ENCODE data around the gene DNAJC21.

The DNAJC21 gene

DNA sequence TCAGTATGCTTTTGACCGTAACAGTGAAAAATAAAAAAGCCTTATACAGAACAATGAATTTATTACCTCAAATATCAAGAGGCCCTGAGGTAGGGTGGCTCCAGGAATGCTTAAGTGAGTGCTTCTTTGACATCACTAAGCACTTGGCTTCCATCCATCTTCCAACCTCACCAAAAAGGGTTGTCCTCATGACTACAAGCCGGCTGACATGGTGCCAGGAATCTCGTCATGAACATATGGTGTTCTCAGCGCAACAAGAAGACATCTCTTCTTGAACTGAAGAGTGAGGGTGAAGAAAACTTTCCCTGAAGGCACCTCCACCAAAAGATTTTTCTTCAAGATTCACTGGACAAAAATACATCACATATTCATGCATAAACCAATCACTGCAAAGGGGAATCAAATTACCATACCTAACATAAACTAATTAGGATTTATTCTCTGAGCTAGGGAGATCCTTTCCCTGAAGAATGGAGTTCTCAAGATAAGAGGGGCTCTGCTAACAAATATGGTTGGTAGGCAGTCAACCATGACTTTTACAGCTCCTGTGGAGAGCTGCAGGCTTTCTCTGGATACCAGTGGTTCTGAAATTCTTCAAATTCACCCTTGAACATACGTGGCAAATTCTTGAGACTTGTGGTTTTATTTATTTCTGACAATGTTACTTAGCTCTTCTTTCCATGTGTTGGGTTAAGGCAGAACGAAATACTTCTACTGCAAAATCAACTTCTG lies 68.9 kb downstream of the DNAJC21 start:
- Histone ChIP-seq H3K27me3 (ENCODE audit: control insufficient read depth in 5 of 5, insufficient read depth in 4 of 5, low read length in 5 of 5) (peaks cover 0 to 5% (median 0%) of the 10 kb centered on the region in 5 donors), H3K4me3 (ENCODE audit: low read depth in 1 of 5, low read length in 5 of 5) (no peak overlapping the region), H3K36me3 (ENCODE audit: control insufficient read depth in 5 of 5, insufficient read depth in 5 of 5, low read length in 5 of 5) (no peaks in the 10 kb centered on the region), H3K9ac (ENCODE audit: low read length in 5 of 5) (no peak overlapping the region), H3K27ac (ENCODE audit: low read depth, low read length) (no peak overlapping the region), H3K9me3 (ENCODE audit: control insufficient read depth in 5 of 5, low read length in 5 of 5) (no peaks in the 10 kb centered on the region), H3K4me1 (ENCODE audit: control insufficient read depth in 5 of 5, insufficient read depth in 5 of 5, low read length in 5 of 5) (no peaks in the 10 kb centered on the region)

DNA sequence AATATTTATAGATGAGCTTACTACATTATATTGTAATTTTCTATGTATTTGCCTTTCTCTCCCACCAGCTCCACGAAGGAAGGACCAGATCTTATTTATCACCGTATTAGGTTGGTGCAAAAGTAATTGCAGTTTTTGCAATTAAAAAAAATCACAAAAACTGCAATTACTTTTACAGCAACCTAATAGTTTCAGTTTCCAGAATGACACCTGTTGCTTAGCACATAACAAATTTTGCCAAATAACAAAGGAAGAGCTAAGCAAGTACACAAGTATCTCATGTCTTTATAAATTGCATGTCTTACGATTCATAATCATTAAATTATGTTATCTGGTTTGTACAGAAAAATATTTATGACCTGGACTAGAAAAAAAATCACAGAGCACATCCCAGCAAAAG lies 72.5 kb downstream of the DNAJC21 start:
- Histone ChIP-seq H3K36me3 (ENCODE audit: control insufficient read depth in 5 of 5, insufficient read depth in 5 of 5, low read length in 5 of 5) (no peaks in the 10 kb centered on the region), H3K9ac (ENCODE audit: low read length in 5 of 5) (no peak overlapping the region), H3K4me1 (ENCODE audit: control insufficient read depth in 5 of 5, insufficient read depth in 5 of 5, low read length in 5 of 5) (no peaks in the 10 kb centered on the region), H3K27ac (ENCODE audit: low read depth, low read length) (no peak overlapping the region), H3K27me3 (ENCODE audit: control insufficient read depth in 5 of 5, insufficient read depth in 4 of 5, low read length in 5 of 5) (peaks cover 0 to 10% (median 0%) of the 10 kb centered on the region in 5 donors), H3K9me3 (ENCODE audit: control insufficient read depth in 5 of 5, low read length in 5 of 5) (no peaks in the 10 kb centered on the region), H3K4me3 (ENCODE audit: low read depth in 1 of 5, low read length in 5 of 5) (no peak overlapping the region)

DNA sequence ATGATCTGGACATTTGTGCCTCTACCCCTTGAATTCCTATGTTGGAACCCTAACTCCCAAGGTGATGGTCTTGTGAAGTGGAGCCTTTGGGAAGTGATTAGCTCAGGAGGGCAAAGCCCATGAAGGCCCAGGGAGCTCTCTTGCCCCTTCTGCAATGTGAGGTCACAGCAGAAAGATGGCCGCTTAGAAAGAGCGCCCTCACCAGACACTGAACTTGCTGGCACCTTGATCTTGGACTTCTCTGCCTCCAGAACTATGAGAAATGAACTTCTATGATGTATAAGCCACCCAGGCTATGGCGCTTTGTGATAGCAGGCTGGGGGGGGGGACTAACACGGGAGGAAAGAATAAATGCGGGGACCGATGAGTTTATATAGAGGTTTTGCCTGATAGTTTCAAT lies 73.1 kb downstream of the DNAJC21 start:
- Histone ChIP-seq H3K9me3 (ENCODE audit: control insufficient read depth in 5 of 5, low read length in 5 of 5) (no peaks in the 10 kb centered on the region), H3K4me3 (ENCODE audit: low read depth in 1 of 5, low read length in 5 of 5) (no peak overlapping the region), H3K36me3 (ENCODE audit: control insufficient read depth in 5 of 5, insufficient read depth in 5 of 5, low read length in 5 of 5) (no peaks in the 10 kb centered on the region), H3K27ac (ENCODE audit: low read depth, low read length) (no peak overlapping the region), H3K4me1 (ENCODE audit: control insufficient read depth in 5 of 5, insufficient read depth in 5 of 5, low read length in 5 of 5) (no peaks in the 10 kb centered on the region), H3K9ac (ENCODE audit: low read length in 5 of 5) (no peak overlapping the region), H3K27me3 (ENCODE audit: control insufficient read depth in 5 of 5, insufficient read depth in 4 of 5, low read length in 5 of 5) (peaks cover 0 to 12% (median 3%) of the 10 kb centered on the region in 5 donors)

DNA sequence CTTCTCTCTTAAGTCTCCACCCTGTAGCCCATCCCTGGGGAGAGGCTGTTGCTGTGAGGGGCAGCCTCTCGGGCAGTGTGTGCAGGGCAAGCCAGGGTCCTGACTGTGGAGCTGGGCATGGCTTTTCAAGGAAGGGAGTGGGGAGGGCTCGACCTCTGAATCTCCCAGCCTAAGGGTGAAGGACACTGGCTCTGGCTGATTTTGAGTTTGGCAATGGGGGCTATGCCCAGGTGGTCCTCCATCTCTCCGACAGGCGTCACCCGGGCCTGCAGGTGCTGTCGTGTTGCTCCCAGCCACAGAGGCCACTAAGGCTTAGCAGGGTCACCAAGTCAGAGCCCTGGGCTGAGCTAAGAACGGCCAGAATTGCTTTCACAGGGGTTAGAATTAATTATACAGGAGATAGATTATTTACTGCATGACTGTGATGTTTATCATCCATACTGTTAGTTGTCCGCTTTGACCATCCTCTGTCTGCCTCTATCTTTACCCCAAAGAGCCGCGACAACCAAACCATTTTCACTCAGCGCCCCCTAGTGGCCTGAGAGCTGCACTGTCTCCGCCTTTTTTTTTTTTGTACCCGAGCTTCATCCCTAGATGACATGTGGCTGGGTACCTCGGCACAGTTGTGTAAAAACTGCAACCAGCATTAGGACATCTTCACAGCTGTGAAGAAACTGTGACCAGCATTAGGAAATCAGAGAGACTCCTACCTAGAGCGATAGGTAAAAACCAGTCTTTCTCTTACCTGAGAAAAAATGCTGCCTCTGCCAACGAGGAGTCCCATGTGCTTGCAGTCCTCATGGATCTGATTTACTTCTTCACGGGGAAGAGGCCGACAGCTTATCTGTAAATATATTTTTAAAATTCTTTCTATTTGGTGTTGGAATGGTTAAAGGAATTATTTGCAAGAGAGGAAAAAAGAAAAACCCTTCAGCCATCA lies 73.9 kb downstream of the DNAJC21 start:
- Histone ChIP-seq H3K4me1 (ENCODE audit: control insufficient read depth in 5 of 5, insufficient read depth in 5 of 5, low read length in 5 of 5) (no peaks in the 10 kb centered on the region), H3K36me3 (ENCODE audit: control insufficient read depth in 5 of 5, insufficient read depth in 5 of 5, low read length in 5 of 5) (no peaks in the 10 kb centered on the region), H3K9me3 (ENCODE audit: control insufficient read depth in 5 of 5, low read length in 5 of 5) (no peaks in the 10 kb centered on the region), H3K27me3 (ENCODE audit: control insufficient read depth in 5 of 5, insufficient read depth in 4 of 5, low read length in 5 of 5) (peaks cover 0 to 13% (median 3%) of the 10 kb centered on the region in 5 donors), H3K4me3 (ENCODE audit: low read depth in 1 of 5, low read length in 5 of 5) (no peak overlapping the region), H3K27ac (ENCODE audit: low read depth, low read length) (no peak overlapping the region), H3K9ac (ENCODE audit: low read length in 5 of 5) (no peak overlapping the region)

DNA sequence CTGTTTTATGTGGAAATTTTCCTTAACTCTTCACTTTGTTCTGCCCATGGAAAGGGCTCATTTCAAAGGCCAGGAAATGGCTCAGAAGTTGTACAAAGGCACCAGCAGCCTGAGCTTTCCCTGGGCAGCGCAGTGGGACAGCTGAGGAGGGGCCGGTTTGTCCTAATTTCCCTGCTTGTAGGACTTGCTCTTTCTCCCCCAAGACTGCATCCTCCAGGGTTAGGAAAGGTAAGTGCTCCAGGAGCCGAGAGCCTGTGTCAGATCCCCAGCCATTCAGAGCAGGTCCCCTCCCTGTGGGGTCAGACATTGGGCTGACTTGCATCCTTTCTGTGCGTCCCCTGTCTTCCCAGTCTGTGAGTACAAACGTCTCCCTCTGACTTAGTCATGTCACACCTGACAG lies 74.8 kb downstream of the DNAJC21 start:
- Histone ChIP-seq H3K4me3 (ENCODE audit: low read depth in 1 of 5, low read length in 5 of 5) (no peak overlapping the region), H3K27ac (ENCODE audit: low read depth, low read length) (no peak overlapping the region), H3K9ac (ENCODE audit: low read length in 5 of 5) (no peak overlapping the region), H3K9me3 (ENCODE audit: control insufficient read depth in 5 of 5, low read length in 5 of 5) (no peaks in the 10 kb centered on the region), H3K36me3 (ENCODE audit: control insufficient read depth in 5 of 5, insufficient read depth in 5 of 5, low read length in 5 of 5) (no peaks in the 10 kb centered on the region), H3K4me1 (ENCODE audit: control insufficient read depth in 5 of 5, insufficient read depth in 5 of 5, low read length in 5 of 5) (no peaks in the 10 kb centered on the region), H3K27me3 (ENCODE audit: control insufficient read depth in 5 of 5, insufficient read depth in 4 of 5, low read length in 5 of 5) (peaks cover 0 to 13% (median 3%) of the 10 kb centered on the region in 5 donors)

DNA sequence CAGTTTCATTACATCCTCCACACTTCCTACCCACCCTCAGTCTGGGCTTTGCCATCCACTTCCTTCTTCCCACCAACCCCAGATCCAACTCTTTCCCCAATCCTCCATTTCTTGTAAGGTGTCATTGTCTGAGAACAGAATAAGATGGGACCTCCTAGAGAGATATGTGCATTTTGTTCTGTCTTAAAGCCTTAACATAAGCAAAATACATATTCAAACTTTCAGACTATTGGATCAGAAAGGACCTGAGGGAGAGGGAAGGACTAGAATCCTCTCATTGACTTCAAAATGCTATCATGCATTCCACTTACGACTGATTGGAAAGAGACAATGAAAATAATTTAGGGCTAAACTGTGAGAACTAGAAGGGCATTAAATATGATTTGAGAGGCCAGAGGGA lies 75.4 kb downstream of the DNAJC21 start:
- Histone ChIP-seq H3K9ac (ENCODE audit: low read length in 5 of 5) (no peak overlapping the region), H3K4me3 (ENCODE audit: low read depth in 1 of 5, low read length in 5 of 5) (no peak overlapping the region), H3K27me3 (ENCODE audit: control insufficient read depth in 5 of 5, insufficient read depth in 4 of 5, low read length in 5 of 5) (peaks cover 0 to 13% (median 3%) of the 10 kb centered on the region in 5 donors), H3K4me1 (ENCODE audit: control insufficient read depth in 5 of 5, insufficient read depth in 5 of 5, low read length in 5 of 5) (no peaks in the 10 kb centered on the region), H3K36me3 (ENCODE audit: control insufficient read depth in 5 of 5, insufficient read depth in 5 of 5, low read length in 5 of 5) (no peaks in the 10 kb centered on the region), H3K27ac (ENCODE audit: low read depth, low read length) (no peak overlapping the region), H3K9me3 (ENCODE audit: control insufficient read depth in 5 of 5, low read length in 5 of 5) (no peaks in the 10 kb centered on the region)

Measured in subcutaneous abdominal adipose tissue (tissue), 5 donors.